GM12878 (cell line): ENCODE measurements around the gene SF3A1. TPM values are rescaled to one million over a fixed set of nuclear protein-coding genes. Genes with fewer than 3 reads are reported as not detected.

Source experiments
- ATAC-seq: fragments of 200-7000 bp; cut with Tn5 transposase; 3 replicates; pipeline ENCODE4 v1.9.1; 2020; ENCODE audit warnings: mild to moderate bottlenecking, moderate library complexity
- BruUV-seq: library from RNA; stranded (reverse); fragments of 400-500 nt; replicated peaks from 2 replicates; lab custom pipeline; 2021; lab: Mats Ljungman, UMichigan
- CTCF ChIA-PET: fragments of 300-600 bp; sonication (Branson Sonifier 250); formaldehyde crosslinking; extraction: SDS; loops from one replicate; lab custom pipeline; 2021; ENCODE audit warnings: inconsistent platforms; lab: Yijun Ruan, JAX
- POLR2A ChIA-PET: fragments of 350-600 bp; formaldehyde crosslinking; extraction: SDS; loops from one replicate; lab custom pipeline; 2021; ENCODE audit warnings: inconsistent platforms; lab: Charles Lee
- RAD21 ChIA-PET: fragments of 300-600 bp; sonication (Branson Sonifier 250); formaldehyde crosslinking; loops from one replicate; lab custom pipeline; 2023; ENCODE audit warnings: antibody characterized with exemption; ENCODE audit not compliant: unreplicated experiment; lab: Charles Lee
- SMC1A ChIA-PET: fragments of 300-600 bp; sonication (Branson Sonifier 250); formaldehyde crosslinking; loops from one replicate; lab custom pipeline; 2023; ENCODE audit not compliant: unreplicated experiment, uncharacterized antibody; lab: Charles Lee
- DNase-seq: peaks from one replicate; pipeline ENCODE4 v3.0.0-alpha.2; 2011; ENCODE audit warnings: low read depth, low spot score
- FAIRE-seq: peaks from 3 replicates; lab custom pipeline; 2011; peaks lifted over from hg19 to GRCh38; lab: Jason Lieb, UNC
- H2AFZ ChIP-seq: 2 replicates; pipeline ENCODE4 v1.6.0; 2011; ENCODE audit warnings: low read depth, low read length, control low read depth; ENCODE audit not compliant: control insufficient read depth
- H3K27ac ChIP-seq: 2 replicates; pipeline ENCODE4 v1.5.1; 2011; ENCODE audit warnings: control low read depth; ENCODE audit not compliant: control insufficient read depth, insufficient read depth
- H3K27me3 ChIP-seq, 2 experiments: replicated peaks in 1 of 2; 2 replicates each; pipeline versions ENCODE4 v1.6.0 to v1.6.1; 2011; ENCODE audit warnings: low read length in 1 of 2; ENCODE audit not compliant: control insufficient read depth in 2 of 2, insufficient read depth in 2 of 2
- H3K36me3 ChIP-seq, 2 experiments: 2 replicates each; pipeline ENCODE4 v1.5.1; 2011; ENCODE audit warnings: low read length in 1 of 2; ENCODE audit not compliant: control insufficient read depth in 2 of 2, insufficient read depth in 2 of 2
- H3K4me1 ChIP-seq: 2 replicates; pipeline ENCODE4 v1.6.1; 2011; ENCODE audit warnings: mild to moderate bottlenecking, low read length, moderate library complexity, mixed read lengths; ENCODE audit not compliant: control insufficient read depth, insufficient read depth
- H3K4me2 ChIP-seq: 2 replicates; pipeline ENCODE4 v1.6.0; 2011; ENCODE audit warnings: control low read depth; ENCODE audit not compliant: control insufficient read depth, insufficient read depth
- H3K4me3 ChIP-seq: fragments of 200-600 bp; sonication (generic); 2 replicates; pipeline ENCODE4 v1.5.1; 2016
- H3K79me2 ChIP-seq: 2 replicates; pipeline ENCODE4 v1.6.0; 2011; ENCODE audit warnings: low read length; ENCODE audit not compliant: control insufficient read depth, insufficient read depth
- H3K9ac ChIP-seq: 2 replicates; pipeline ENCODE4 v1.8.0; 2011; ENCODE audit warnings: low read length, control low read depth, mixed read lengths; ENCODE audit not compliant: control insufficient read depth, insufficient read depth
- H3K9me3 ChIP-seq: replicated peaks from 3 replicates; pipeline ENCODE4 v1.5.1; 2011; ENCODE audit warnings: mild to moderate bottlenecking, low read length; ENCODE audit not compliant: control insufficient read depth, insufficient read depth
- H4K20me1 ChIP-seq: 2 replicates; pipeline ENCODE4 v1.6.0; 2011; ENCODE audit not compliant: control insufficient read depth, insufficient read depth
- TBL1XR1 ChIP-seq: IDR thresholded peaks from 2 replicates; pipeline ENCODE4 v1.6.1; 2012; ENCODE audit warnings: low read depth, low read length, improper control_type of control experiment
- WGBS: methylation state at CpG from one replicate; pipeline ENCODE4 v1.1.6; 2016; ENCODE audit warnings: low lambda C conversion rate; ENCODE audit not compliant: insufficient replicate concordance, insufficient coverage; ENCODE audit errors: missing lambda C conversion rate; 5-methylcytosine and 5-hydroxymethylcytosine counted together
- in situ Hi-C: fragments of 300-500 bp; cut with MboI; formaldehyde crosslinking; loops from 9 replicates; pipeline ENCODE4 v1.14.3; 2018; ENCODE audit warnings: mixed read lengths
- intact Hi-C: fragments of 100-400 bp; cut with micrococcal nuclease; formaldehyde crosslinking; loops from one replicate; pipeline ENCODE4 v1.14.2; 2022; ENCODE audit not compliant: unreplicated experiment
- polyA plus RNA-seq, 11 experiments: library from polyadenylated mRNA; depleted of rRNA in 4 of 11; unstranded in 6 of 11; stranded (reverse) in 5 of 11; fragments of >200 nt; fragmentation: Nextera tagmentation in 4 of 11; fragmentation: Illumina TruSeq in 1 of 11; extraction: Ambion mirVana in 4 of 11; extraction: Trizol in 1 of 11; gene quantifications; 1 replicate in 1 of 11; 2 replicates in 10 of 11; pipeline versions ENCODE4 v1.2.1 to v1.2.3, GENCODE V29; 2011 to 2016; ENCODE audit warnings: inconsistent platforms in 2 of 11, missing spikeins in 2 of 11, low read depth in 1 of 11
- total RNA-seq, 4 experiments: library from RNA; depleted of rRNA in 3 of 4; stranded (reverse); fragments of >200 nt in 3 of 4; fragmentation: Illumina TruSeq in 1 of 4; extraction: Trizol in 1 of 4; gene quantifications; 2 replicates each; pipeline versions ENCODE4 v1.2.1 to v1.2.3, GENCODE V29; 2013 to 2021

SF3A1 gene
- total and polyA plus RNA-seq, 10 of the 15 experiments (the other 5 are each of a cell fraction or from before 2014, with no cell fraction given): 10.4 to 239 (median 46.0) TPM

GRCh38 chr22:30398685-30399680, 42.3 kb upstream of the SF3A1 start:
- Histone ChIP-seq H3K79me2 (no peaks in the 10 kb centered on the region), H3K4me1 (peaks cover 5% of the 10 kb centered on the region; the same call in 1 of the 2 replicates), H3K4me2 (no peak overlapping the region), H3K36me3 (no peaks in the 10 kb centered on the region), H3K4me3 (no peak overlapping the region), H3K27ac (no peak overlapping the region), H3K27me3 (peaks cover 4 to 9% of the 10 kb centered on the region in 2 experiments), H2AFZ (no peak overlapping the region), H3K9ac (no peak overlapping the region), H4K20me1 (no peaks in the 10 kb centered on the region), H3K9me3 (no peaks in the 10 kb centered on the region)
- ChIA-PET CTCF (interaction anchor here (0.7 to 2.9 kb wide), 2 partner anchors 25 to 111 kb away, joined by 3 to 12 read pairs; partner anchors contain the start of gene CASTOR1), SMC1A (no interaction called here), POLR2A (interaction anchor here (0.5 to 1.2 kb wide), 4 partner anchors 17 to 236 kb away, joined by 3 to 6 read pairs (median 4); no protein-coding TSS in a partner anchor), RAD21 (no interaction called here)
- ATAC-seq (no peak), DNase-seq (no peak), FAIRE-seq (no peak)
- TF ChIP-seq TBL1XR1: no peak
- WGBS: 66% methylated on average over 24 of the region's 25 CpGs
- BruUV-seq: no TSS peak
- intact Hi-C loops: no loop called here
- in situ Hi-C loops: no loop called here
